Measurements from ENCODE around the gene AADACL4. TPM values are rescaled to one million over a fixed set of nuclear protein-coding genes. Genes with fewer than 3 reads are reported as not detected.

The AADACL4 gene
- total and polyA plus RNA-seq, 2 of the 8 experiments (the other 6 are each of a cell fraction or from before 2014, with no cell fraction given): 0.08 TPM; not detected in 1

GRCh38 chr1:12636098-12636950, 7.6 kb upstream of the AADACL4 start (continued):
- TF ChIP-seq EP300 (IDR thresholded peaks at IDR 0.05; ENCODE audit: borderline replicate concordance in 1 of 2, low read depth in 2 of 2, low read length in 2 of 2) (peak in 1 of 2 experiments; percentile 9; a peak in 1 of 3 replicates), GABPA (IDR thresholded peaks at IDR 0.05; ENCODE audit: borderline replicate concordance, insufficient read depth, low read length) (no peak), POLR2A (IDR thresholded peaks at IDR 0.05; ENCODE audit: control extremely low read depth in 1 of 2, low read depth in 2 of 2, low read length in 2 of 2) (peak in 1 of 2 experiments; percentile 39; a peak in 1 of 3 replicates), CEBPB (IDR thresholded peaks at IDR 0.05; ENCODE audit: low read depth, low read length) (no peak)

Measured in H1 (cell line).